Mesendoderm (in vitro differentiated cells): ENCODE data around the gene RNF168. TPM values are rescaled to one million over a fixed set of nuclear protein-coding genes. Genes with fewer than 3 reads are reported as not detected.
"Not testable (repeated sequence)": the region's sequence is repeated elsewhere in the genome, so short reads cannot be mapped to it uniquely, and the experiment has no call there.

Source experiments
- DNase-seq: peaks from one replicate; pipeline ENCODE4 v3.0.0; 2013
- H2AK5ac ChIP-seq: 2 replicates; pipeline ENCODE4 v1.6.1; 2013; ENCODE audit warnings: low read length, inconsistent platforms
- H2BK120ac ChIP-seq: 2 replicates; pipeline ENCODE4 v1.6.1; 2013; ENCODE audit warnings: low read depth, mild to moderate bottlenecking, low read length, moderate library complexity, mixed read lengths
- H2BK15ac ChIP-seq: replicated peaks from 2 replicates; pipeline ENCODE4 v1.6.1; 2013; ENCODE audit warnings: low read depth, mild to moderate bottlenecking, moderate library complexity
- H2BK5ac ChIP-seq: 2 replicates; pipeline ENCODE4 v1.6.1; 2013; ENCODE audit warnings: low read length, inconsistent platforms
- H3K18ac ChIP-seq: 2 replicates; pipeline ENCODE4 v1.6.1; 2013; ENCODE audit warnings: mild to moderate bottlenecking, low read length, mixed read lengths
- H3K23ac ChIP-seq: one replicate; pipeline ENCODE4 v1.6.1; 2013; ENCODE audit warnings: low read length
- H3K27ac ChIP-seq: 2 replicates; pipeline ENCODE4 v1.5.1; 2013; ENCODE audit warnings: low read depth, mild to moderate bottlenecking, inconsistent platforms, low read length, moderate library complexity
- H3K27me3 ChIP-seq: 2 replicates; pipeline ENCODE4 v1.6.1; 2013; ENCODE audit warnings: low read length, control low read depth, mild to moderate bottlenecking, inconsistent platforms; ENCODE audit not compliant: insufficient read depth, poor library complexity
- H3K36me3 ChIP-seq: 2 replicates; pipeline ENCODE4 v1.6.1; 2013; ENCODE audit warnings: low read length, inconsistent platforms; ENCODE audit not compliant: control insufficient read depth, insufficient read depth
- H3K4ac ChIP-seq: one replicate; pipeline ENCODE4 v1.6.1; 2013; ENCODE audit warnings: low read depth, mild to moderate bottlenecking, low read length, moderate library complexity
- H3K4me1 ChIP-seq: 2 replicates; pipeline ENCODE4 v1.6.1; 2013; ENCODE audit warnings: low read depth, low read length, inconsistent platforms; ENCODE audit not compliant: control insufficient read depth
- H3K4me2 ChIP-seq: 2 replicates; pipeline ENCODE4 v1.6.1; 2013; ENCODE audit warnings: low read length
- H3K4me3 ChIP-seq: 2 replicates; pipeline ENCODE4 v1.5.1; 2013; ENCODE audit warnings: mild to moderate bottlenecking, low read length
- H3K56ac ChIP-seq: one replicate; pipeline ENCODE4 v1.6.1; 2013; ENCODE audit warnings: low read length
- H3K79me1 ChIP-seq: 2 replicates; pipeline ENCODE4 v1.6.1; 2013; ENCODE audit warnings: low read length, inconsistent platforms
- H3K79me2 ChIP-seq: 2 replicates; pipeline ENCODE4 v1.6.1; 2013; ENCODE audit warnings: mild to moderate bottlenecking, low read length; ENCODE audit not compliant: control insufficient read depth, insufficient read depth
- H3K9ac ChIP-seq: 2 replicates; pipeline ENCODE4 v1.6.1; 2013; ENCODE audit warnings: low read length, inconsistent platforms
- H4K5ac ChIP-seq: one replicate; pipeline ENCODE4 v1.6.1; 2013; ENCODE audit warnings: low read length
- H4K8ac ChIP-seq: one replicate; pipeline ENCODE4 v1.6.1; 2013; ENCODE audit warnings: low read depth, mild to moderate bottlenecking, control low read depth, low read length, moderate library complexity
- WGBS: extraction: QIAGEN DNeasy Blood & Tissue Kit; methylation state at CpG from one replicate; pipeline ENCODE4 v1.1.7; 2013; ENCODE audit warnings: low lambda C conversion rate, missing lambda C conversion rate; ENCODE audit not compliant: insufficient coverage; ENCODE audit errors: extremely low coverage; 5-methylcytosine and 5-hydroxymethylcytosine counted together
- polyA plus RNA-seq, 2 experiments: library from polyadenylated mRNA; stranded (reverse); fragments of 200-250 nt; gene quantifications; one replicate each; pipeline ENCODE4 v1.2.3, GENCODE V29; 2013

RNF168 gene, protein sequence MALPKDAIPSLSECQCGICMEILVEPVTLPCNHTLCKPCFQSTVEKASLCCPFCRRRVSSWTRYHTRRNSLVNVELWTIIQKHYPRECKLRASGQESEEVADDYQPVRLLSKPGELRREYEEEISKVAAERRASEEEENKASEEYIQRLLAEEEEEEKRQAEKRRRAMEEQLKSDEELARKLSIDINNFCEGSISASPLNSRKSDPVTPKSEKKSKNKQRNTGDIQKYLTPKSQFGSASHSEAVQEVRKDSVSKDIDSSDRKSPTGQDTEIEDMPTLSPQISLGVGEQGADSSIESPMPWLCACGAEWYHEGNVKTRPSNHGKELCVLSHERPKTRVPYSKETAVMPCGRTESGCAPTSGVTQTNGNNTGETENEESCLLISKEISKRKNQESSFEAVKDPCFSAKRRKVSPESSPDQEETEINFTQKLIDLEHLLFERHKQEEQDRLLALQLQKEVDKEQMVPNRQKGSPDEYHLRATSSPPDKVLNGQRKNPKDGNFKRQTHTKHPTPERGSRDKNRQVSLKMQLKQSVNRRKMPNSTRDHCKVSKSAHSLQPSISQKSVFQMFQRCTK
- polyA plus RNA-seq (2013, experiment 1 of 2): 16.7 TPM
- 16.6 TPM for polyA plus RNA-seq (2013, experiment 2 of 2)

- Histone ChIP-seq H3K4me2 (peak within 1 kb of the TSS; percentile 78), H2BK120ac (peak within 1 kb of the TSS; percentile 31), H3K18ac (peak within 1 kb of the TSS; percentile 91), H3K79me1 (peaks cover 4% of the 10 kb centered on the region), H3K4me3 (peak within 1 kb of the TSS; percentile 94), H4K5ac (no peak within 1 kb of the TSS), H4K8ac (no peak within 1 kb of the TSS), H3K9ac (peak within 1 kb of the TSS; percentile 97), H3K23ac (no peak within 1 kb of the TSS), H3K27ac (peak within 1 kb of the TSS; percentile 96), H2BK15ac (no peak within 1 kb of the TSS), H3K56ac (peak within 1 kb of the TSS; percentile 85), H3K4me1 (peaks cover 3% of the 10 kb centered on the region), H3K36me3 (no peaks in the 10 kb centered on the region), H3K27me3 (no peaks in the 10 kb centered on the region), H2AK5ac (no peak within 1 kb of the TSS), H3K4ac (peak within 1 kb of the TSS; percentile 59), H2BK5ac (peak within 1 kb of the TSS; percentile 69), H3K79me2 (peaks cover 44% of the 10 kb centered on the region)
- no CpG with 5 or more reads among the region's 75 CpGs for WGBS
- peak; percentile 98 for DNase-seq
Measured at GRCh38 chr3:196503196-196504076, at the start of gene RNF168. RNF168 (minus strand) TSS chr3:196503768; CDS start chr3:196503173, 595 bp downstream.

DNA sequence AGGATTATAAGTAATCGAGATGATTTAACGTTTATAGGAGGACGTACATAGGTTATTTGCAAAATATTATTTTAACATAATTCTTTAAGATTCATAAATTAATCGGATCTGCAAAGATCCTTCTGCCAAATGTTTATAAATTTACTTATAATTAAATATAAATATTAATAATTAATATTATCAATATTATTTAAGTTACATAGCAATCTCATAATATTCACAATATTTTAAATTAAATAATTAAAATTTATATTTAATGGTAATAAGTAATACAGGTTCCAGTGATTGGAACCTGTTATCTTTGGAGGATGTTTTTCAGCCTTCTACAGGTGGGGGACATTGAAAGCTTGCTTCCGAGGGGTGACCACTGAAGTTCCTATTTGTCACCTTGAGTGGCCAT is 48.7 kb upstream of the RNF168 start:
- no peaks in the 10 kb centered on the region for H3K27me3 ChIP-seq
- H4K5ac ChIP-seq: no peak overlapping the region
- H3K9ac ChIP-seq: no peak overlapping the region
- no peak overlapping the region for H2BK120ac ChIP-seq
- no peak overlapping the region for H3K27ac ChIP-seq
- no peak overlapping the region for H3K18ac ChIP-seq
- no peaks in the 10 kb centered on the region for H3K79me2 ChIP-seq
- H3K23ac ChIP-seq: no peak overlapping the region
- H2AK5ac ChIP-seq: no peak overlapping the region
- H2BK15ac ChIP-seq: no peak overlapping the region
- WGBS: 100% methylated on average over 4 of the region's 5 CpGs
- no peaks in the 10 kb centered on the region for H3K4me1 ChIP-seq
- H2BK5ac ChIP-seq: no peak overlapping the region
- no peak for DNase-seq
- no peak overlapping the region for H3K56ac ChIP-seq
- no peaks in the 10 kb centered on the region for H3K36me3 ChIP-seq
- no peak overlapping the region for H3K4ac ChIP-seq
- no peak overlapping the region for H4K8ac ChIP-seq
- no peak overlapping the region for H3K4me3 ChIP-seq
- H3K4me2 ChIP-seq: no peak overlapping the region
- H3K79me1 ChIP-seq: no peaks in the 10 kb centered on the region

GRCh38 chr3:196550172-196550571 is 46.6 kb upstream of the RNF168 start:
- not testable (repeated sequence) for H3K79me2 ChIP-seq, H2BK15ac ChIP-seq, H3K4me2 ChIP-seq, H3K4me1 ChIP-seq, H3K36me3 ChIP-seq, H2BK120ac ChIP-seq, H3K9ac ChIP-seq, H2AK5ac ChIP-seq, H3K27ac ChIP-seq, H3K18ac ChIP-seq, H3K23ac ChIP-seq, H3K27me3 ChIP-seq, H3K4ac ChIP-seq, H2BK5ac ChIP-seq, DNase-seq, H3K79me1 ChIP-seq, H3K4me3 ChIP-seq, H3K56ac ChIP-seq, H4K8ac ChIP-seq, H4K5ac ChIP-seq
- no CpG with 5 or more reads among the region's 3 CpGs for WGBS

GRCh38 chr3:196549312-196549711 is 45.7 kb upstream of the RNF168 start:
- not testable (repeated sequence) for H4K5ac ChIP-seq, H3K36me3 ChIP-seq, H3K9ac ChIP-seq, H3K27me3 ChIP-seq, H2AK5ac ChIP-seq, H4K8ac ChIP-seq, H3K4ac ChIP-seq, H3K18ac ChIP-seq, H2BK5ac ChIP-seq, H3K4me2 ChIP-seq, H2BK120ac ChIP-seq, DNase-seq, H3K4me1 ChIP-seq, H3K79me2 ChIP-seq, H2BK15ac ChIP-seq, H3K4me3 ChIP-seq, H3K23ac ChIP-seq, H3K79me1 ChIP-seq, H3K56ac ChIP-seq, H3K27ac ChIP-seq
- WGBS: no CpG with 5 or more reads among the region's 1 CpG

DNA sequence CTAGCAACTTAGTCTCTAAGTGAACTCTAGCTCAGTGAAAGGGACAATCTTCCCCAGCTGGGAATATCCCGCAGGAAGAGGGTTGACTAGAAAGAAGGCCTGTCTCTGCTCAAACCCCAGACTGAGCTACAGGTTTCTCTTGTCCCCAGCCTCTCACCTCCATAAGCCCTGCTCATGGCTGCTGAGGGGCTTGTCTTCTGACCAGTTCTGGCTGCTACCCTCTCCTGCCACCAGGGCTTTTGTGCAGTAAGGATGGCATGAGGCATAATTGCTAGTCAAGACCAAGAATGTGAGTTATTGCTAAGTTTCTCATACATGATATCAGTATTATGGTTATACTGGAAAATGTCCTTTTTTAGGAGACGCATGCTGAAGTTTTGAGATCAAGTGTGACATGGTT is 43.5 kb upstream of the RNF168 start:
- H3K4me2 ChIP-seq: no peak overlapping the region

More for the DNA sequence above, 43.5 kb upstream of the RNF168 start:
- Histone ChIP-seq H2BK120ac (no peak overlapping the region), H3K79me1 (no peaks in the 10 kb centered on the region), H2AK5ac (no peak overlapping the region), H2BK5ac (no peak overlapping the region), H3K36me3 (no peaks in the 10 kb centered on the region), H3K56ac (no peak overlapping the region), H4K5ac (no peak overlapping the region), H3K18ac (no peak overlapping the region), H3K9ac (no peak overlapping the region), H3K27me3 (no peaks in the 10 kb centered on the region), H3K27ac (no peak overlapping the region), H3K4me3 (no peak overlapping the region), H3K4ac (no peak overlapping the region), H3K79me2 (no peaks in the 10 kb centered on the region), H3K4me1 (no peaks in the 10 kb centered on the region), H2BK15ac (no peak overlapping the region), H4K8ac (no peak overlapping the region), H3K23ac (no peak overlapping the region)
- no peak for DNase-seq
- no CpG with 5 or more reads among the region's 2 CpGs for WGBS
